Measurements from ENCODE around the gene PEX12.

- TF ChIP-seq CTCF (IDR thresholded peaks at IDR 0.05): no peak
- TF ChIP-seq POLR2A (IDR thresholded peaks at IDR 0.05): no peak
- TF ChIP-seq POLR2AphosphoS5 (IDR thresholded peaks at IDR 0.05; ENCODE audit: insufficient read depth in 1 of 2, low read depth in 1 of 2): no peak
These were observed 9.0 kb downstream of the PEX12 start for GRCh38 chr17:35569405-35569804.
